ENCODE data around the gene CABCOCO1. TPM values are rescaled to one million over a fixed set of nuclear protein-coding genes. Genes with fewer than 3 reads are reported as not detected.
"Not testable (repeated sequence)": the region's sequence is repeated elsewhere in the genome, so short reads cannot be mapped to it uniquely, and the experiment has no call there.

Gene CABCOCO1
- total and polyA plus RNA-seq, 11 donors = 0.19 to 1.5 (median 1.1) TPM; not detected in 8

DNA sequence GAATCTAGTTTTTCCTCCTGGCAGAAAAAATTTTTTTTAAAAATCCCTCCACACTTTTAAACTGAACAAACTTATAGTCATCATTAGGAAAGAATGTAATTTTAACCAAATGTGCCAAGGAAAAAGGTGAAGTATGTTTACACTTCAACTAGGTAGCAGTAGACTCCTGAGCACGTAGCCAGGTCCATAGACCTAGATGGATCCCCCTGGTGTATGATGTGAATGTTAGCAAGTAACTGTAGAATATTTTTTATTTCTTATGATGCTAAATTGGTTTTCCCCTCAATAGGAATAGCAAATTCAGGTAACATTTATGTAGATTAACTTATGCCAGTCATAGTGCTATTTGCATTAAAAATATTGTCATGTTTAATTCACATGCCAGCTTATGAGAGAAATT is 19.6 kb downstream of the CABCOCO1 start:
- Histone ChIP-seq H3K4me3 (no peak overlapping the region), H3K27ac (no peak overlapping the region), H3K4me1 (no peaks in the 10 kb centered on the region), H3K27me3 (no peaks in the 10 kb centered on the region), H3K36me3 (no peaks in the 10 kb centered on the region), H3K9me3 (no peaks in the 10 kb centered on the region)
- TF ChIP-seq POLR2A (IDR thresholded peaks at IDR 0.05) = no peak
- TF ChIP-seq, protein P1, sequence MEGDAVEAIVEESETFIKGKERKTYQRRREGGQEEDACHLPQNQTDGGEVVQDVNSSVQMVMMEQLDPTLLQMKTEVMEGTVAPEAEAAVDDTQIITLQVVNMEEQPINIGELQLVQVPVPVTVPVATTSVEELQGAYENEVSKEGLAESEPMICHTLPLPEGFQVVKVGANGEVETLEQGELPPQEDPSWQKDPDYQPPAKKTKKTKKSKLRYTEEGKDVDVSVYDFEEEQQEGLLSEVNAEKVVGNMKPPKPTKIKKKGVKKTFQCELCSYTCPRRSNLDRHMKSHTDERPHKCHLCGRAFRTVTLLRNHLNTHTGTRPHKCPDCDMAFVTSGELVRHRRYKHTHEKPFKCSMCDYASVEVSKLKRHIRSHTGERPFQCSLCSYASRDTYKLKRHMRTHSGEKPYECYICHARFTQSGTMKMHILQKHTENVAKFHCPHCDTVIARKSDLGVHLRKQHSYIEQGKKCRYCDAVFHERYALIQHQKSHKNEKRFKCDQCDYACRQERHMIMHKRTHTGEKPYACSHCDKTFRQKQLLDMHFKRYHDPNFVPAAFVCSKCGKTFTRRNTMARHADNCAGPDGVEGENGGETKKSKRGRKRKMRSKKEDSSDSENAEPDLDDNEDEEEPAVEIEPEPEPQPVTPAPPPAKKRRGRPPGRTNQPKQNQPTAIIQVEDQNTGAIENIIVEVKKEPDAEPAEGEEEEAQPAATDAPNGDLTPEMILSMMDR (IDR thresholded peaks at IDR 0.05) = no peak
- DNase-seq (no peak), ATAC-seq (no peak)
- 69 to 84% (median 77%) methylated on average over 1 of the region's 1 CpG for WGBS, 4 donors
- intact Hi-C loops (cut with DNase I) = no loop called here

DNA sequence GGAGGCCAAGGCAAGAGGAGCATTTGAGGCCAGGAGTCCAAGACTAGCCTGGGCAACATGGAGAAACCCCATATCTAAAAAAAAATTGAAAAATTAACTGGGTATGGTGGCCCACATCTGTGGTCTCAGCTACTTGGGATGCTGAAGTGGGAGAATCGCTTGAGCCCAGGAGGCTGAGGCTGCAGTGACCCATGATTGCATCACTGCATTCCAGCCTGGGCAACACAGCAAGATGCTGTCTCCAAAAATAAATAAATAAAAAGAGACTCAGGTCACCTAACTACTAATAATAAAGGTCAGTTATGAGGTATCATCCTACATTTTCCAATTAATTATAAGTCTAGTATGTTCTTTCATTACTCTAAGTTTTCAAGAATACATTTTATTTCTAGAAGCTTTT is 20.6 kb downstream of the CABCOCO1 start:
- 93 to 98% (median 95%) methylated on average over 1 of the region's 1 CpG for WGBS, 4 donors
- H3K27me3 ChIP-seq = no peaks in the 10 kb centered on the region
- H3K36me3 ChIP-seq = no peaks in the 10 kb centered on the region
- ATAC-seq = no peak
- no peaks in the 10 kb centered on the region for H3K9me3 ChIP-seq
- no peak overlapping the region for H3K4me3 ChIP-seq
- intact Hi-C loops (cut with DNase I) = no loop called here
- DNase-seq = no peak
- TF ChIP-seq, protein P1 (IDR thresholded peaks at IDR 0.05) = no peak
- no peak for TF ChIP-seq POLR2A (IDR thresholded peaks at IDR 0.05)
- H3K27ac ChIP-seq = no peak overlapping the region
- no peaks in the 10 kb centered on the region for H3K4me1 ChIP-seq

DNA sequence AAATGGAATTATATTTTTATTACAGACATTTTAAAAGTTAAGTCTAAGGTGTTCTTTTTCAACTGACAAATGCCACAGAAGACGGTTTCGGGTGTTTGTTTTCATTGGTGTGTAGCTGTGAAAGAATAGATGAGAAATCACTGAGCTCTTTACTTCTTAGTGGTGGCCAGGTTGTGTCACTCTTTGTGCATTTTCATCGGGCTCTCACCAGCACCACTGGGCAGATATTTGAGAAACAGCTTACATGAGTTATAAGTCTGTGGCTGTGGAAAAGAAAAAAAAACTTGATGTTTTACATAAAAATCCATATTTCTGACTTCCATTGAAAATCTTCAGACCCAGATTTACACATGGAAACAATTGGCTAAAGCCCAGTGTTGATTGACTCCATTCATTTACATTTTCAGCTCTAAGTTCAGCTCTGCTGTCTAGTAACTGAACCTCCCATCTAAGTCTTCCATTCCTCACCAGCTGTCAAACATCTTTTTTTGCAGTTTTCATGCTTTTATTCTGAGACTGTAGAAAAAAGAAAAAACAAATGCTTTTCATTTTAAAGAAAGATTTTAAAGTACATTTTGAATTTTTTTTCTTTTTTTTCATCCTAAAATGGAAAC is 22.3 kb downstream of the CABCOCO1 start:
- no peak for DNase-seq
- no peak for TF ChIP-seq POLR2A (IDR thresholded peaks at IDR 0.05)
- TF ChIP-seq, protein P1 (IDR thresholded peaks at IDR 0.05) = no peak
- WGBS, 4 donors = 86 to 94% (median 92%) methylated on average over 3 of the region's 3 CpGs
- Histone ChIP-seq H3K27me3 (no peaks in the 10 kb centered on the region), H3K36me3 (no peaks in the 10 kb centered on the region), H3K4me3 (no peak overlapping the region), H3K4me1 (no peaks in the 10 kb centered on the region), H3K9me3 (no peaks in the 10 kb centered on the region), H3K27ac (no peak overlapping the region)
- no peak for ATAC-seq
- intact Hi-C loops (cut with DNase I) = no loop called here

DNA sequence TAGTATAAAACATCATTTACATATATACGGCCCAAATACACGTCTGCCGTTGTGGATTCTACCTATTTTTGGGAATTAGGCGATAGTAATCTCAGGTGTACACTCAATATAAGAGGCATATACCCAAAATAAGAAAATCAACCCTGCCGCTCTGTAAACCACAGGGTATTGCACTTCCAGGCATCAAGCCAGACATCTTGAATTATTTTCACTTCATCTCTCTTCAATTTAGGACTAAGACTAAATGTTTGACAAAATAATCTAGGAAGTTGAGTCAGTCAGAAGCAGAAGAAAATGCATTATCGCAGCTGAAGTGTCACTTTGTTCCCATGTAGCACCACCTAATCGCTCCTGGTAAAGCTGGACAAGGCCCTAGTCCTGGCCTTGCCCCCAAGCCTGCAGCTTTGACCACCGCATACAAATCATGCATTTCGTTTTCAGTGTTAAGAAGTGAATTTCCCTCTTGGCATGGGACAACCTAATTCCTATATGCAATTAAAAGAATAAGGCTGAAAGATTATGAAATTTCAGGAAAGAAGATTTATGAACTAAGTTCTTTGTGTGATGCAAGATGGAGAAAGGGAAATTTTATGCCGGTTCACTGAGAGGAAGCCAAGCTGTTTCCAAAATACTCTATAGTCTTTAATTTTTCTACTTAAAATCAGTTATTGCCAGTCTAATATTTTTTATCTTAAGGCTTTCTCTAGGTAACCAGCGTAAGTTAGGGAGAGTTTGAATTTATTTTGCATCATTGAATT is 26.0 kb downstream of the CABCOCO1 start:
- no peak for ATAC-seq
- Histone ChIP-seq H3K4me1 (no peaks in the 10 kb centered on the region), H3K27me3 (no peaks in the 10 kb centered on the region), H3K27ac (no peak overlapping the region), H3K4me3 (no peak overlapping the region), H3K36me3 (no peaks in the 10 kb centered on the region), H3K9me3 (no peaks in the 10 kb centered on the region)
- 93 to 95% (median 95%) methylated on average over 11 of the region's 11 CpGs for WGBS, 4 donors
- TF ChIP-seq POLR2A (IDR thresholded peaks at IDR 0.05) = no peak
- TF ChIP-seq, protein P1 (IDR thresholded peaks at IDR 0.05) = no peak
- DNase-seq = no peak
- intact Hi-C loops (cut with DNase I) = no loop called here

DNA sequence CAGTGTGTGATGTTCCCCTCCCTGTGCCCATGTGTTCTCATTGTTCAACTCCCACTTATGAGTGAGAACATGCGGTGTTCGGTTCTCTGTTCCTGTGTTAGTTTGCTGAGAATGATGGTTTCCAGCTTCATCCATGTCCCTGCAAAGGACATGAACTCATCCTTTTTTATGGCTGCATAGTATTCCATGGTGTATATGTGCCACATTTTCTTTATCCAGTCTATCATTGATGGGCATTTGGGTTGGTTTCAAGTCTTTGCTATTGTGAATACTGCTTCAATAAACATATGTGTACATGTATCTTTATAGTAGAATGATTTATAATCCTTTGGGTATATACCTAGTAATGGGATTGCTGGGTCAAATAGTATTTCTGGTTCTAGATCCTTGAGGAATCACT is 28.9 kb downstream of the CABCOCO1 start:
- intact Hi-C loops (cut with DNase I); H3K27me3 ChIP-seq; H3K9me3 ChIP-seq; H3K36me3 ChIP-seq; ATAC-seq; DNase-seq; H3K4me1 ChIP-seq; H3K27ac ChIP-seq; H3K4me3 ChIP-seq: not testable (repeated sequence)
- WGBS, 4 donors = 93 to 100% (median 96%) methylated on average over 2 of the region's 2 CpGs

All from heart left ventricle (tissue), 16 donors.